CD4-positive, alpha-beta T cell treated with Interleukin-12 subunit alpha and Interleukin-12 subunit beta, for 1 hour (primary cell): ENCODE data around the gene ANKRD13C.

Experiments
- DNase-seq: peaks from one replicate; pipeline ENCODE4 v3.0.0-alpha.2; 2020

ANKRD13C gene

GRCh38 chr1:70211541-70211940, 143.0 kb downstream of the ANKRD13C start:
- DNase-seq: no peak

GRCh38 chr1:70210820-70211219, 143.7 kb downstream of the ANKRD13C start:
- DNase-seq: no peak
